SK-N-SH (cell line): ENCODE measurements around the gene OBSCN. TPM values are rescaled to one million over a fixed set of nuclear protein-coding genes. Genes with fewer than 3 reads are reported as not detected.

Experiments used
- CTCF ChIA-PET: fragments of 300-600, 350-600 bp; formaldehyde crosslinking; extraction: SDS; loops from one replicate; lab custom pipeline; 2021; lab: Yijun Ruan, JAX
- POLR2A ChIA-PET: fragments of 350-600 bp; sonication (Branson Sonifier 250); formaldehyde crosslinking; extraction: SDS; loops from one replicate; lab custom pipeline; 2020; ENCODE audit warnings: antibody characterized with exemption, inconsistent platforms; lab: Yijun Ruan, JAX
- DNase-seq: peaks from one replicate; pipeline ENCODE4 v3.0.0; 2012
- H2AFZ ChIP-seq: fragments of 200-600 bp; sonication (generic); 2 replicates; pipeline ENCODE4 v1.8.1; 2016; ENCODE audit warnings: antibody characterized with exemption, mild to moderate bottlenecking, low read depth
- H3F3A ChIP-seq: fragments of 200-600 bp; sonication (generic); replicated peaks from 2 replicates; pipeline ENCODE3; 2016; ENCODE audit warnings: antibody characterized with exemption, mild to moderate bottlenecking; ENCODE audit not compliant: insufficient read depth
- H3K27ac ChIP-seq, 2 experiments: fragments of 200-500 bp in 1 of 2; fragments of 200-600 bp in 1 of 2; sonication (Bioruptor generic) in 1 of 2; sonication (generic), shearing (Covaris generic) in 1 of 2; 2 replicates each; pipeline versions ENCODE4 v1.5.1 to v1.6.1; 2014 to 2016; ENCODE audit warnings: low read depth in 2 of 2, inconsistent platforms in 1 of 2, low read length in 1 of 2, mild to moderate bottlenecking in 1 of 2, mixed read lengths in 1 of 2
- H3K27me3 ChIP-seq: fragments of 200-600 bp; sonication (generic), shearing (Covaris generic); 2 replicates; pipeline ENCODE4 v1.6.1; 2016; ENCODE audit warnings: mixed run types; ENCODE audit not compliant: insufficient read depth
- H3K36me3 ChIP-seq, 2 experiments: fragments of 200-500 bp in 1 of 2; fragments of 200-600 bp in 1 of 2; sonication (Bioruptor generic) in 1 of 2; sonication (generic) in 1 of 2; replicated peaks in 1 of 2; 2 replicates each; pipeline versions ENCODE3 to v1.5.1; 2014 to 2016; ENCODE audit warnings: low read length in 1 of 2, mild to moderate bottlenecking in 1 of 2; ENCODE audit not compliant: insufficient read depth in 2 of 2, control insufficient read depth in 1 of 2
- H3K4me1 ChIP-seq, 2 experiments: fragments of 200-500 bp in 1 of 2; fragments of 200-600 bp in 1 of 2; sonication (Bioruptor generic) in 1 of 2; sonication (generic), shearing (Covaris generic) in 1 of 2; 2 replicates each; pipeline versions ENCODE4 v1.5.1 to v1.6.1; 2014 to 2016; ENCODE audit warnings: low read depth in 1 of 2, low read length in 1 of 2, mixed run types in 1 of 2; ENCODE audit not compliant: insufficient read depth in 2 of 2, control insufficient read depth in 1 of 2
- H3K4me2 ChIP-seq: fragments of 200-600 bp; sonication (generic), shearing (Covaris generic); 2 replicates; pipeline ENCODE4 v1.6.1; 2017; ENCODE audit warnings: mixed run types
- H3K4me3 ChIP-seq, 2 experiments: fragments of 200-500 bp in 1 of 2; fragments of 200-600 bp in 1 of 2; sonication (Bioruptor generic) in 1 of 2; sonication (generic), shearing (Covaris generic) in 1 of 2; 2 replicates each; pipeline versions ENCODE4 v1.5.1 to v1.8.1; 2014 to 2016; ENCODE audit warnings: low read depth in 2 of 2, inconsistent platforms in 1 of 2, low read length in 1 of 2, mild to moderate bottlenecking in 1 of 2, mixed read lengths in 1 of 2, moderate library complexity in 1 of 2
- H3K79me2 ChIP-seq: fragments of 200-600 bp; sonication (generic); 2 replicates; pipeline ENCODE4 v1.8.1; 2017; ENCODE audit warnings: mild to moderate bottlenecking; ENCODE audit not compliant: insufficient read depth
- H3K9ac ChIP-seq: fragments of 200-600 bp; sonication (generic); 2 replicates; pipeline ENCODE4 v1.6.1; 2017; ENCODE audit warnings: mixed run types
- H3K9me2 ChIP-seq: fragments of 200-600 bp; sonication (generic); 2 replicates; pipeline ENCODE4 v1.6.1; 2017; ENCODE audit warnings: mixed run types
- H3K9me3 ChIP-seq: fragments of 200-600 bp; sonication (generic); 2 replicates; pipeline ENCODE4 v1.6.1; 2017; ENCODE audit warnings: mixed run types, mild to moderate bottlenecking, moderate library complexity
- H4K20me1 ChIP-seq: fragments of 200-600 bp; sonication (generic); 2 replicates; pipeline ENCODE4 v1.6.1; 2017; ENCODE audit warnings: mild to moderate bottlenecking, mixed run types; ENCODE audit not compliant: insufficient read depth
- CHD2 ChIP-seq: fragments of 150-350 bp; IDR thresholded peaks from 2 replicates; pipeline ENCODE4 v1.6.1; 2018; ENCODE audit warnings: low read length; ENCODE audit not compliant: partially characterized antibody
- CTCF ChIP-seq: fragments of 200-600 bp; sonication (generic); IDR thresholded peaks from 2 replicates; pipeline ENCODE4 v1.6.1; 2017; ENCODE audit warnings: antibody characterized with exemption, mild to moderate bottlenecking, moderate library complexity
- ELF1 ChIP-seq: IDR thresholded peaks from 2 replicates; pipeline ENCODE4 v1.4.0; 2012
- GATA2 ChIP-seq: sonication (generic); formaldehyde crosslinking; IDR thresholded peaks from 2 replicates; pipeline ENCODE4 v1.5.0; 2020; ENCODE audit warnings: mild to moderate bottlenecking, missing genetic modification reagents
- IRF3 ChIP-seq: fragments of 150-350 bp; IDR thresholded peaks from 2 replicates; pipeline ENCODE4 v1.6.1; 2016; ENCODE audit warnings: mild to moderate bottlenecking, low read depth, low read length
- JUND ChIP-seq: IDR thresholded peaks from 2 replicates; pipeline ENCODE4 v1.4.0; 2012
- MEF2A ChIP-seq: IDR thresholded peaks from 2 replicates; pipeline ENCODE4 v1.4.0; 2012; ENCODE audit warnings: low read depth, borderline replicate concordance
- MXI1 ChIP-seq: IDR thresholded peaks from 2 replicates; pipeline ENCODE4 v1.6.1; 2012; ENCODE audit warnings: mild to moderate bottlenecking, low read depth, low read length, improper control_type of control experiment
- RAD21 ChIP-seq: IDR thresholded peaks from 2 replicates; pipeline ENCODE4 v1.6.1; 2012; ENCODE audit warnings: mild to moderate bottlenecking, low read length
- RCOR1 ChIP-seq: fragments of 150-350 bp; IDR thresholded peaks from 2 replicates; pipeline ENCODE4 v1.6.1; 2017; ENCODE audit warnings: antibody characterized with exemption, low read length
- RXRA ChIP-seq: IDR thresholded peaks from 2 replicates; pipeline ENCODE4 v1.4.0; 2012; ENCODE audit warnings: low read depth, mild to moderate bottlenecking, borderline replicate concordance
- SMC3 ChIP-seq: IDR thresholded peaks from 2 replicates; pipeline ENCODE4 v1.6.1; 2012; ENCODE audit warnings: low read depth, low read length, improper control_type of control experiment
- TAF1 ChIP-seq: IDR thresholded peaks from 2 replicates; pipeline ENCODE4 v1.6.1; 2012; ENCODE audit warnings: low read depth, mild to moderate bottlenecking, low read length, moderate library complexity, borderline replicate concordance
- TEAD4 ChIP-seq: IDR thresholded peaks from 2 replicates; pipeline ENCODE4 v1.4.0; 2012; ENCODE audit warnings: mild to moderate bottlenecking, borderline replicate concordance; ENCODE audit not compliant: insufficient read depth
- ZBTB33 ChIP-seq: IDR thresholded peaks from 2 replicates; pipeline ENCODE4 v1.4.0; 2012; ENCODE audit warnings: low read depth, borderline replicate concordance
- WGBS: methylation state at CpG from one replicate; pipeline ENCODE4 v1.1.6; 2017; ENCODE audit warnings: low lambda C conversion rate; 5-methylcytosine and 5-hydroxymethylcytosine counted together
- polyA plus RNA-seq, 3 experiments: library from polyadenylated mRNA; depleted of rRNA; stranded (reverse); fragments of >200 nt; gene quantifications; 2 replicates each; pipeline ENCODE4 v1.2.3, GENCODE V29; 2012

OBSCN gene
- polyA plus RNA-seq, 1 of the 3 experiments (the other 2 are of a cell fraction), result 4.0 TPM

GRCh38 chr1:228304225-228304624 is 96.4 kb downstream of the OBSCN start:
- no peak overlapping the region for H3K9ac ChIP-seq
- no peak overlapping the region for H2AFZ ChIP-seq
- H3F3A ChIP-seq, result no peaks in the 10 kb centered on the region
- H3K4me2 ChIP-seq, result no peak overlapping the region
- H3K4me1 ChIP-seq, result peaks cover 0 to 6% of the 10 kb centered on the region in 2 experiments; a peak in 1 of 4 replicates
- no peaks in the 10 kb centered on the region for H3K79me2 ChIP-seq
- H3K36me3 ChIP-seq, result no peaks in the 10 kb centered on the region
- no peak for DNase-seq
- no peaks in the 10 kb centered on the region for H4K20me1 ChIP-seq
- no peak for TF ChIP-seq CHD2
- no peak for TF ChIP-seq MXI1
- TF ChIP-seq, all 33 proteins: peak for 0
- H3K9me2 ChIP-seq, result no peaks in the 10 kb centered on the region
- H3K27ac ChIP-seq, result no peak overlapping the region
- H3K4me3 ChIP-seq, result no peak overlapping the region
- POLR2A ChIA-PET, result no interaction called here
- H3K9me3 ChIP-seq, result peaks cover 9% of the 10 kb centered on the region; the same call in 1 of the 2 replicates
- CTCF ChIA-PET, result interaction anchor here (0.6 kb wide), 1 partner anchor 148 kb away, joined by 3 read pairs; no protein-coding TSS in a partner anchor
- H3K27me3 ChIP-seq, result no peaks in the 10 kb centered on the region
- 46% methylated on average over 8 of the region's 8 CpGs for WGBS

- Histone ChIP-seq H3K9me3 (peaks cover 9% of the 10 kb centered on the region; the same call in 1 of the 2 replicates), H3F3A (no peaks in the 10 kb centered on the region), H3K79me2 (no peaks in the 10 kb centered on the region), H3K9ac (no peak overlapping the region), H3K27ac (no peak overlapping the region), H3K36me3 (no peaks in the 10 kb centered on the region), H3K4me3 (no peak overlapping the region), H4K20me1 (no peaks in the 10 kb centered on the region), H3K4me1 (peaks cover 0 to 6% of the 10 kb centered on the region in 2 experiments; a peak in 1 of 4 replicates), H3K9me2 (no peaks in the 10 kb centered on the region), H3K4me2 (no peak overlapping the region), H3K27me3 (no peaks in the 10 kb centered on the region), H2AFZ (no peak overlapping the region)
- WGBS, result 62% methylated on average over 6 of the region's 6 CpGs
- ChIA-PET CTCF (interaction anchor here (0.6 kb wide), 1 partner anchor 148 kb away, joined by 3 read pairs; no protein-coding TSS in a partner anchor), POLR2A (no interaction called here)
- no peak for DNase-seq
- TF ChIP-seq TAF1, result no peak
- no peak for TF ChIP-seq RCOR1
- TF ChIP-seq GATA2 (CRISPR knock-in tag), result no peak
- TF ChIP-seq SMC3, result no peak
- no peak for TF ChIP-seq ELF1
- no peak for TF ChIP-seq RXRA
- TF ChIP-seq, all 33 proteins: peak for 0
Measured at GRCh38 chr1:228304766-228305395, 97.0 kb downstream of the OBSCN start.

GRCh38 chr1:228305721-228306152 is 97.9 kb downstream of the OBSCN start:
- WGBS, result 69% methylated on average over 4 of the region's 6 CpGs
- Histone ChIP-seq H3K9ac (no peak overlapping the region), H3K4me3 (no peak overlapping the region), H3K36me3 (no peaks in the 10 kb centered on the region), H3K27me3 (no peaks in the 10 kb centered on the region), H3K9me2 (no peaks in the 10 kb centered on the region), H3K27ac (no peak overlapping the region), H3K9me3 (peaks cover 9% of the 10 kb centered on the region; the same call in 1 of the 2 replicates), H4K20me1 (no peaks in the 10 kb centered on the region), H3K79me2 (no peaks in the 10 kb centered on the region), H2AFZ (no peak overlapping the region), H3K4me2 (no peak overlapping the region), H3F3A (no peaks in the 10 kb centered on the region), H3K4me1 (peaks cover 0 to 6% of the 10 kb centered on the region in 2 experiments; a peak in 1 of 4 replicates)
- TF ChIP-seq SMC3 (no peak), GATA2 (CRISPR knock-in tag) (no peak), MEF2A (no peak), JUND (no peak), IRF3 (no peak), ZBTB33 (no peak), RAD21 (no peak), TEAD4 (no peak), CTCF (no peak)
- ChIA-PET CTCF (interaction anchor here (1.4 kb wide), 1 partner anchor 19 kb away, joined by 3 read pairs; no protein-coding TSS in a partner anchor), POLR2A (interaction anchor here (1.2 kb wide), 1 partner anchor 22 kb away, joined by 4 read pairs; no protein-coding TSS in a partner anchor)
- DNase-seq, result no peak
